OCI-LY7 (cell line): Measurements from ENCODE around the gene GUCY2F. TPM values are rescaled to one million over a fixed set of nuclear protein-coding genes. Genes with fewer than 3 reads are reported as not detected.

Experiments
- BruUV-seq: library from RNA; stranded (reverse); fragments of 400-500 nt; replicated peaks from 2 replicates; lab custom pipeline; 2021; lab: Mats Ljungman, UMichigan
- CTCF ChIA-PET: fragments of 300-600 bp; sonication (Branson Sonifier 250); formaldehyde crosslinking; loops from one replicate; lab custom pipeline; 2022; ENCODE audit warnings: antibody characterized with exemption; ENCODE audit not compliant: unreplicated experiment; lab: Charles Lee
- POLR2A ChIA-PET: fragments of 300-600 bp; sonication (Branson Sonifier 250); formaldehyde crosslinking; loops from one replicate; lab custom pipeline; 2022; ENCODE audit warnings: antibody characterized with exemption; lab: Charles Lee
- DNase-seq: peaks from one replicate; pipeline ENCODE4 v3.0.0-alpha.2; 2015; ENCODE audit warnings: low spot score
- H2AFZ ChIP-seq: fragments of 200-600 bp; sonication (generic), shearing (Covaris generic); 2 replicates; pipeline ENCODE4 v1.6.1; 2014; ENCODE audit warnings: mild to moderate bottlenecking, antibody characterized with exemption, low read length, moderate library complexity
- H3K27ac ChIP-seq: fragments of 200-600 bp; sonication (generic); 2 replicates; pipeline ENCODE4 v1.5.1; 2014; ENCODE audit warnings: mixed run types, low read depth, mild to moderate bottlenecking, moderate library complexity, low read length, inconsistent platforms; ENCODE audit not compliant: poor library complexity, severe bottlenecking
- H3K36me3 ChIP-seq: fragments of 200-600 bp; sonication (generic); 2 replicates; pipeline ENCODE4 v1.6.1; 2014; ENCODE audit warnings: mild to moderate bottlenecking, antibody characterized with exemption, low read length, moderate library complexity, mixed read lengths; ENCODE audit not compliant: insufficient read depth
- H3K4me1 ChIP-seq: fragments of 200-600 bp; sonication (generic); 2 replicates; pipeline ENCODE4 v1.5.1; 2014; ENCODE audit warnings: mild to moderate bottlenecking, low read length; ENCODE audit not compliant: insufficient read depth, poor library complexity, severe bottlenecking
- H3K4me2 ChIP-seq: fragments of 200-600 bp; sonication (generic); 2 replicates; pipeline ENCODE4 v1.6.1; 2014; ENCODE audit warnings: mild to moderate bottlenecking, low read length
- H3K4me3 ChIP-seq: fragments of 200-600 bp; sonication (generic); 2 replicates; pipeline ENCODE4 v1.5.1; 2014; ENCODE audit warnings: mild to moderate bottlenecking, low read depth, low read length; ENCODE audit not compliant: poor library complexity, severe bottlenecking
- H3K79me2 ChIP-seq: fragments of 200-600 bp; sonication (generic); 2 replicates; pipeline ENCODE4 v1.6.1; 2016; ENCODE audit warnings: low read depth, mild to moderate bottlenecking, low read length, moderate library complexity, mixed read lengths; ENCODE audit not compliant: insufficient read depth
- H3K9me2 ChIP-seq: fragments of 200-600 bp; sonication (generic); 2 replicates; pipeline ENCODE4 v1.6.1; 2016; ENCODE audit warnings: mild to moderate bottlenecking, low read length, mixed read lengths; ENCODE audit not compliant: insufficient read depth
- H3K9me3 ChIP-seq: fragments of 200-600 bp; sonication (generic); 2 replicates; pipeline ENCODE4 v1.6.1; 2014; ENCODE audit warnings: mild to moderate bottlenecking, mixed run types, low read length, mixed read lengths
- H4K20me1 ChIP-seq: fragments of 200-600 bp; sonication (generic); 2 replicates; pipeline ENCODE4 v1.6.1; 2014; ENCODE audit warnings: mild to moderate bottlenecking, antibody characterized with exemption, low read length, moderate library complexity, mixed read lengths; ENCODE audit not compliant: insufficient read depth
- EZH2phosphoT487 ChIP-seq: fragments of 200-600 bp; sonication (generic); IDR thresholded peaks from 2 replicates; pipeline ENCODE4 v1.6.1; 2018; ENCODE audit warnings: low read depth, borderline replicate concordance, mild to moderate bottlenecking, mixed run types, antibody characterized with exemption, low read length, moderate library complexity, mixed read lengths
- intact Hi-C: fragments of 100-400 bp; cut with micrococcal nuclease; formaldehyde crosslinking; loops from one replicate; pipeline ENCODE4 v1.10.0; 2022; ENCODE audit not compliant: unreplicated experiment
- total RNA-seq, 2 experiments: library from RNA; depleted of rRNA in 1 of 2; stranded (reverse); fragments of >200 nt in 1 of 2; shearing (Covaris generic) in 1 of 2; gene quantifications; 2 replicates each; pipeline ENCODE4 v1.2.3, GENCODE V29; 2014 to 2022
- TF ChIP-seq, protein P1 (sequence below): fragments of 200-600 bp; sonication (generic); conservative IDR thresholded peaks from 2 replicates; pipeline ENCODE4 v1.5.1; 2014; ENCODE audit warnings: mild to moderate bottlenecking, antibody characterized with exemption, low read length, moderate library complexity, mixed read lengths

GUCY2F gene
- total RNA-seq, 2 experiments from 2014 or later: not detected

DNA sequence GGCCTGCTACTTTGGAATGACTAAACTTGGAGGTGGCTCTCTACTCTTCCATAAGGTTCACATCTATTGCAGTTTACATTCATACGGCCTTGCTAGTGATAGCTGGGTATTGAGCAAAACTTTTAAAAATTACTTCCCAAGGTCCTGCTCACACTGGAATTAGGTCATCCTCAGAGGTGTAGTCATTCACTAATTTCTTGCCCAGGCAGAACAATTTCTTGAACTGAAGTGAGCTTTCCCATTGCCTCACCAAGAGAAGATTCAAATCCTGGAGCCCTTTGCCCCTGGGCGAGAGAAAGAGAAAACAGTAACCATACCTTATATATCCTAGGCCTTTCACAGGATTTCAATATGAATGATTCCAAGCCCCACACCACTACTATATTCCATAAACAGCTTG, 109.2 kb downstream of the GUCY2F start:
- Histone ChIP-seq H3K36me3 (no peaks in the 10 kb centered on the region), H3K4me3 (no peak overlapping the region), H3K27ac (no peak overlapping the region), H3K9me2 (no peaks in the 10 kb centered on the region), H3K9me3 (no peaks in the 10 kb centered on the region), H2AFZ (no peak overlapping the region), H3K4me2 (no peak overlapping the region), H3K79me2 (no peaks in the 10 kb centered on the region), H3K4me1 (no peaks in the 10 kb centered on the region), H4K20me1 (no peaks in the 10 kb centered on the region)
- CTCF ChIA-PET: no interaction called here
- intact Hi-C loops: no loop called here
- DNase-seq: no peak
- BruUV-seq: no TSS peak
- TF ChIP-seq, protein P1, sequence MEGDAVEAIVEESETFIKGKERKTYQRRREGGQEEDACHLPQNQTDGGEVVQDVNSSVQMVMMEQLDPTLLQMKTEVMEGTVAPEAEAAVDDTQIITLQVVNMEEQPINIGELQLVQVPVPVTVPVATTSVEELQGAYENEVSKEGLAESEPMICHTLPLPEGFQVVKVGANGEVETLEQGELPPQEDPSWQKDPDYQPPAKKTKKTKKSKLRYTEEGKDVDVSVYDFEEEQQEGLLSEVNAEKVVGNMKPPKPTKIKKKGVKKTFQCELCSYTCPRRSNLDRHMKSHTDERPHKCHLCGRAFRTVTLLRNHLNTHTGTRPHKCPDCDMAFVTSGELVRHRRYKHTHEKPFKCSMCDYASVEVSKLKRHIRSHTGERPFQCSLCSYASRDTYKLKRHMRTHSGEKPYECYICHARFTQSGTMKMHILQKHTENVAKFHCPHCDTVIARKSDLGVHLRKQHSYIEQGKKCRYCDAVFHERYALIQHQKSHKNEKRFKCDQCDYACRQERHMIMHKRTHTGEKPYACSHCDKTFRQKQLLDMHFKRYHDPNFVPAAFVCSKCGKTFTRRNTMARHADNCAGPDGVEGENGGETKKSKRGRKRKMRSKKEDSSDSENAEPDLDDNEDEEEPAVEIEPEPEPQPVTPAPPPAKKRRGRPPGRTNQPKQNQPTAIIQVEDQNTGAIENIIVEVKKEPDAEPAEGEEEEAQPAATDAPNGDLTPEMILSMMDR: no peak
- no peak for TF ChIP-seq EZH2phosphoT487
- POLR2A ChIA-PET: no interaction called here

DNA sequence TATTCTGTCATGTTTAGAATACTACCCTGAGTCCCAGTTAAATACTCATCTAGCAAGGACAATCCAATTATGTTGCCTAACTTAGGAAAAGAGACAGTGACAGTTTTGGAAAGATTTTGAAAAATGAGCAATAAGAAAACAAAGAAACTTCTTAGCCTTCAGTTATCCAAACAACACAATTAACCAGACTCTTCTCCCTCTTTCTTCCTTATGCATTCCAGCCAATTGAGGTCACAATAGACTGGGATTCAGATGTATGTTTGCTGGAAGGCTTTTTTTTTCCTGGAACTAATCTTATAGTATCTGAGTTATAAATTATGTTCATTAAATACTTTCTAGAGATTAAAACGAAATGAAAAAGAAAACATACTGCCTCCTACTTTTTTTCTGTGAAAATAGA, 109.6 kb downstream of the GUCY2F start:
- no peaks in the 10 kb centered on the region for H3K9me3 ChIP-seq
- no TSS peak for BruUV-seq
- TF ChIP-seq, protein P1: no peak
- TF ChIP-seq EZH2phosphoT487: no peak
- H3K4me2 ChIP-seq: no peak overlapping the region
- no peaks in the 10 kb centered on the region for H3K79me2 ChIP-seq
- no peak overlapping the region for H3K4me3 ChIP-seq
- no peaks in the 10 kb centered on the region for H3K36me3 ChIP-seq
- H3K9me2 ChIP-seq: no peaks in the 10 kb centered on the region
- intact Hi-C loops: no loop called here
- H2AFZ ChIP-seq: no peak overlapping the region
- ChIA-PET CTCF (no interaction called here), POLR2A (no interaction called here)
- H4K20me1 ChIP-seq: no peaks in the 10 kb centered on the region
- H3K4me1 ChIP-seq: no peaks in the 10 kb centered on the region
- no peak overlapping the region for H3K27ac ChIP-seq
- DNase-seq: no peak

DNA sequence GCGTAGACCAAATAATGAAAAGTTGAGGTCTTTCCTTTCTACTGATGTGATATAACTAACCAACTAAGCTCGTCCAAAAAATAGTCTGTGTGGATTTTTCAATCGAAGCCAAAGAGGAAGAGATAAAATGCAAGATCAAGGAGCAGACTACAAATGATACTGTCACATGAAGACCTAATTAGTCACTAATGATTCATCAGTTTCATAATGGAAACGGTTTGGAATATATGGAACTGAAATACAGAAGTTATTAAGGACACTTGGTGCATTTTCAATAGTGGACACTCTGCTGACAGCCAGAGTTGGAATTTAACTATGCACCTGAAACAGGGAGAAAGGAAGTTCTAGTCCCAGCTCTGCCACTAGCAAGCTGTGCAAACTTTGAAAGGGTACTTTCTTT, 119.8 kb downstream of the GUCY2F start:
- no peaks in the 10 kb centered on the region for H4K20me1 ChIP-seq
- no peak overlapping the region for H2AFZ ChIP-seq
- H3K4me2 ChIP-seq: no peak overlapping the region
- no peak overlapping the region for H3K27ac ChIP-seq
- H3K9me2 ChIP-seq: no peaks in the 10 kb centered on the region
- POLR2A ChIA-PET: no interaction called here
- intact Hi-C loops: no loop called here
- no peaks in the 10 kb centered on the region for H3K9me3 ChIP-seq
- TF ChIP-seq, protein P1: no peak
- TF ChIP-seq EZH2phosphoT487: no peak
- no peaks in the 10 kb centered on the region for H3K4me1 ChIP-seq
- H3K4me3 ChIP-seq: no peak overlapping the region
- no peak for DNase-seq
- CTCF ChIA-PET: no interaction called here
- no peaks in the 10 kb centered on the region for H3K79me2 ChIP-seq
- BruUV-seq: no TSS peak
- H3K36me3 ChIP-seq: no peaks in the 10 kb centered on the region
